Testis (tissue), 3 donors: ENCODE results near the gene MSLN. TPM values are rescaled to one million over a fixed set of nuclear protein-coding genes. Genes with fewer than 3 reads are reported as not detected.
A peak's percentile ranks its signal among the peaks of the same experiment; 100 is the strongest.

ENCODE experiments used
- DNase-seq: peaks from one replicate; pipeline ENCODE4 v3.0.0-alpha.2; 2019
- H3K27ac ChIP-seq, 2 donors: fragments of 200-600 bp; sonication (generic); one replicate each; pipeline ENCODE4 v1.5.1; 2019
- H3K27me3 ChIP-seq: fragments of 200-600 bp; sonication (generic); one replicate; pipeline ENCODE4 v1.5.1; 2019
- H3K36me3 ChIP-seq: fragments of 200-600 bp; sonication (generic); one replicate; pipeline ENCODE4 v1.5.1; 2017; ENCODE audit warnings: low read depth; ENCODE audit errors: missing control alignments
- H3K4me1 ChIP-seq: fragments of 200-600 bp; sonication (generic); one replicate; pipeline ENCODE4 v1.5.1; 2019
- H3K4me3 ChIP-seq, 2 donors: fragments of 200-600 bp; sonication (generic); one replicate each; pipeline ENCODE4 v1.5.1; 2017 to 2019
- H3K9me3 ChIP-seq: fragments of 200-600 bp; sonication (generic); one replicate; pipeline ENCODE4 v1.5.1; 2017
- POLR2A ChIP-seq: fragments of 450-650 bp; IDR thresholded peaks from one replicate; pipeline ENCODE4 v1.6.1; 2017; ENCODE audit warnings: antibody characterized with exemption, mild to moderate bottlenecking, moderate library complexity
- WGBS, 2 donors: methylation state at CpG; one replicate each; pipeline ENCODE4 v1.1.5; 2018; 5-methylcytosine and 5-hydroxymethylcytosine counted together
- intact Hi-C: fragments of 100-400 bp; cut with DNase I; formaldehyde crosslinking; loops from one replicate; pipeline ENCODE4 v1.15.1; 2023; ENCODE audit warnings: low total_unique reads
- polyA plus RNA-seq: library from polyadenylated mRNA; stranded (reverse); fragments of 350-450 nt; fragmentation: Illumina TruSeq; extraction: RNeasy Lipid Tissue Mini Kit (QIAGEN cat#74804); gene quantifications from one replicate; pipeline ENCODE4 v1.2.3, GENCODE V29; 2014; ENCODE audit warnings: low read depth, low replicate concordance; ENCODE audit not compliant: insufficient read depth
- total RNA-seq, 2 donors: library from RNA; depleted of rRNA; stranded (reverse); fragments of >200 nt; gene quantifications; one replicate each; pipeline ENCODE4 v1.2.3, GENCODE V29; 2016
- TF ChIP-seq, protein P1 (sequence below), 3 experiments: fragments of 450-650 bp in 2 of 3; fragments of 200-600 bp in 1 of 3; sonication (generic) in 1 of 3; IDR thresholded peaks; one replicate each; pipeline ENCODE4 v1.5.1; 2016 to 2019; ENCODE audit warnings: antibody characterized with exemption in 3 of 3, mild to moderate bottlenecking in 2 of 3, moderate library complexity in 1 of 3

MSLN gene
- total and polyA plus RNA-seq, 3 donors from 2014 or later, result 1.5 to 18.5 (median 2.8) TPM

DNA sequence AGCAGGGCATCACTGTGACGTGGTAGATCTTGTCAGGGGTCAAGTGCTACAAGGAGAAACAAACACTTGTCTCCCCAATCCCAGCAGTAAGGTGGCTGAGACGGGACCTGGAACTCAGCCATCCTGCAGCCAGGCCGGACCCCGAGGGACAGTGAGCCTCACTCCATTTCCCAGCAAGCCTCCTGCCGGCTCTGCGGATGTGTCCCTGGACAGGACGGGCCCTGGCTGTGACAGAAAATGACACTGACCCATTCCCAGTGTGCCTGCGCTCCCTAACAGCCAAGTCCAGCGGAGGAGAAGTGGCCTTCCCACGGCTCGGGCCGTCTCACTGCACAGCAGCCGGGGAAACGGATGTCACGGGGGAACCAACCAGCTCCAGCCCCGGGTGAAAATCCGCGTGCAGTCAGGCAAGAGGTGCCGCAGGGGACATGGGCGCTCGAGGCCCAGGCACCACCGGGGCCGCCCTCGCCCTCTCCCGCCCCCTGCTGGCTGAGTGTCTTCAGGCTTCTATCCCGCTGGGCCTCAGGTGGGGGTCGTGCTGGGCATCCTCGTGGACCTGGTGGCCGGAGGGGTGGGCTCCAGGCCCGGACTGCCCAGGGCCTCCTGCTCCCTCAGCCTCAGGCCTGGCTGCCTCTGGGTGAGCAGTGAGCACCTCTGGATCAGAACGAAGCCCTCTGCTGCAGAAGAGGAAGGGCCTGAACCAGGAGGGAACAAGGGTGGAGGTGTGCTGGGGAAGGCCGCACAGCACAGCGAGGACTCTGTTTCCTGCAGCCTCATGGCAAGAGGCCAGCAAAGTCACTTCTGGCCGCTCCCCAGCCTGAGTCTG, 26.9 kb upstream of the MSLN start:
- no peak overlapping the region for H3K4me3 ChIP-seq
- DNase-seq, result no peak
- no peaks in the 10 kb centered on the region for H3K4me1 ChIP-seq
- H3K36me3 ChIP-seq, result no peaks in the 10 kb centered on the region
- WGBS, 2 donors, result 88 to 95% methylated on average over 4 to 33 of the region's 34 CpGs
- intact Hi-C loops, result no loop called here
- H3K27me3 ChIP-seq, result no peaks in the 10 kb centered on the region
- TF ChIP-seq POLR2A, result no peak
- TF ChIP-seq, protein P1, sequence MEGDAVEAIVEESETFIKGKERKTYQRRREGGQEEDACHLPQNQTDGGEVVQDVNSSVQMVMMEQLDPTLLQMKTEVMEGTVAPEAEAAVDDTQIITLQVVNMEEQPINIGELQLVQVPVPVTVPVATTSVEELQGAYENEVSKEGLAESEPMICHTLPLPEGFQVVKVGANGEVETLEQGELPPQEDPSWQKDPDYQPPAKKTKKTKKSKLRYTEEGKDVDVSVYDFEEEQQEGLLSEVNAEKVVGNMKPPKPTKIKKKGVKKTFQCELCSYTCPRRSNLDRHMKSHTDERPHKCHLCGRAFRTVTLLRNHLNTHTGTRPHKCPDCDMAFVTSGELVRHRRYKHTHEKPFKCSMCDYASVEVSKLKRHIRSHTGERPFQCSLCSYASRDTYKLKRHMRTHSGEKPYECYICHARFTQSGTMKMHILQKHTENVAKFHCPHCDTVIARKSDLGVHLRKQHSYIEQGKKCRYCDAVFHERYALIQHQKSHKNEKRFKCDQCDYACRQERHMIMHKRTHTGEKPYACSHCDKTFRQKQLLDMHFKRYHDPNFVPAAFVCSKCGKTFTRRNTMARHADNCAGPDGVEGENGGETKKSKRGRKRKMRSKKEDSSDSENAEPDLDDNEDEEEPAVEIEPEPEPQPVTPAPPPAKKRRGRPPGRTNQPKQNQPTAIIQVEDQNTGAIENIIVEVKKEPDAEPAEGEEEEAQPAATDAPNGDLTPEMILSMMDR (IDR thresholded peaks at IDR 0.05), result peak in 1 of 3 experiments; percentile 14
- no peak overlapping the region for H3K27ac ChIP-seq
- no peaks in the 10 kb centered on the region for H3K9me3 ChIP-seq

DNA sequence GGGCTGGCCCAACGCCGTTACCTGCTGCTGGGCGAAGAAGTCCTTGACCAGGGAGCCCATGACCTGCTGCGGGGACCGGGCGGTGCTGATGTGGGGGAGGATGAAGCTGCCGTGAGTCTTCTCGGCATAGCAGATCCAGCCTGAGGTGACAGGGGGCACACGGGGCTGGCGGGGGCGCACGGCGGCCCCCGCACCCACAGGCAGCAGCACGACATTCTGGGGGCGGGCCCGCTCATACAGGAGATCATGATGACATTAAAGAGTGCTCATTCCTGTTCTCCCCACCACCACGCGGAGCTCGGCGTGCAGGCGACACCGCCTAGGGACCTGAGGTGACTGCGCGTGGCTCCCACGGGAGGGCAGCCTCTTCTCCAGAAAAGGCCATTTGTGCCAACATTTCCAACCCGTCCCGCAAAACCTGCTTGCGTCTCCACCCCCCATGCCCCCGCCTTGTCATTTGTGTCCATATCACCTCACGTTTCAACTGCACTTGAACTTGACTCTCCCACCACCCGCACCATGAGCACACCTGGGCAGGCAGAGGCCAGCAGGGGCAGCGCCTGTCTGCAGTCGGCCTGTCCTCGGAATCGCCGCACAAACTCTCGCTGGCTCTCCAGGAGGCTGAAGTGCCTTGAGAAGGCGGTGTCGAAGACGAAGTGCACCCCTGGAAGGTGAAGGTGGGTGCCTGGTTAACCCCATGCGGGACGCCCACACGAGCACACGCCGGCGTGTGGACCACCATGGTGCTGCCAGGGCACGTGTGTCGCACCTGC, 26.1 kb upstream of the MSLN start:
- Histone ChIP-seq H3K4me3 (no peak overlapping the region), H3K9me3 (no peaks in the 10 kb centered on the region), H3K27ac (no peak overlapping the region), H3K36me3 (no peaks in the 10 kb centered on the region), H3K4me1 (no peaks in the 10 kb centered on the region), H3K27me3 (no peaks in the 10 kb centered on the region)
- no peak for DNase-seq
- 90 to 95% methylated on average over 25 to 49 of the region's 49 CpGs for WGBS, 2 donors
- TF ChIP-seq, protein P1 (IDR thresholded peaks at IDR 0.05), result no peak
- no peak for TF ChIP-seq POLR2A
- intact Hi-C loops, result no loop called here

DNA sequence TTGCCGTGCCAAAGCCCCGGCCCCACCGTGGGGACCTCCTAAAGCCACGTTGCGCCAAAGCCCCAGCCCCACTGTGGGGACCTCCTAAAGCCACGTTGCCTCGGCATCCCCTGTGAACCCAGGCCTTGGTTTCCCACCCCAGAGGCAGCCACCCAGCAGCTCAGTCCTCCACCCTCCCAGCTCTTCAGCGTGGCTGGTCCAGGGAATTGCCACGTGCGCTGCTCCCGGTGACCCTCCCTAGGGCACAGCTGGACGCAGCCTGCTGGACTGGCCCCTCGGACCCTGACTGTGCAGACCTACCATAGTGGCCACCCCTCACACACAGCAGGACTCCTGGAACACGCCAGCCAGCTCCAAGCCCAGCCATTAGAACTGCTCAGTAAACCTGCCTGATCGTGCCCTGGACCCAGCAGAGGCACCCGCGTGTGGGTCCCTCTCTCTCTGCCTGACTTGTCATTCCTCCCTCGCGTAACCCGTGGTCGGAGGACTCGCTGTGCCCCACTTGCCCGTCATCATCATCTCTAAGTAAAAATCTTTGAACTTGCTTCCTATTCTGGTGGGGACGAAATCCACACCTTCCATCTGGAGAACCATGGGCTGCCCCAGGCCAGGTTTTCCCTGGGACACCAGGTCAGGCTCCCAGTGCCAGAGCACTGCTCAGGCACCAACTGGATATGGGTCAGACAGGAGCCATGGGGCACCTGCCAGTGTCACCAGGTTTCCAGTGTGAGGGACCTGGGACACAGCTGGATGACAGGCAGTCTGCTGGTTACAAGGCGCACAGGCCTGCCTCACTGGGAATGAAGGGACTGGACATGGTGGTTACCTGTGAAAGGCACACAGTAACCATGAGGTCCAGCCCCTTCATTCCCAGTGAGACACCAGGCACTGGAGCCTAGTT, 25.3 kb upstream of the MSLN start:
- no peak overlapping the region for H3K27ac ChIP-seq
- no peaks in the 10 kb centered on the region for H3K9me3 ChIP-seq
- no peak overlapping the region for H3K4me3 ChIP-seq
- TF ChIP-seq, protein P1 (IDR thresholded peaks at IDR 0.05), result no peak
- no peak for TF ChIP-seq POLR2A
- WGBS, 2 donors, result 96% methylated on average over 16 to 23 of the region's 25 CpGs
- H3K4me1 ChIP-seq, result peaks cover 7% of the 10 kb centered on the region
- no peaks in the 10 kb centered on the region for H3K36me3 ChIP-seq
- no peak for DNase-seq
- no peaks in the 10 kb centered on the region for H3K27me3 ChIP-seq
- intact Hi-C loops, result no loop called here

- Histone ChIP-seq H3K4me1 (peaks cover 9% of the 10 kb centered on the region), H3K9me3 (no peaks in the 10 kb centered on the region), H3K4me3 (no peak overlapping the region), H3K36me3 (no peaks in the 10 kb centered on the region), H3K27me3 (no peaks in the 10 kb centered on the region), H3K27ac (no peak overlapping the region)
- TF ChIP-seq, protein P1 (IDR thresholded peaks at IDR 0.05), result no peak
- no peak for TF ChIP-seq POLR2A
- 86 to 89% methylated on average over 13 of the region's 13 CpGs for WGBS, 2 donors
- DNase-seq, result no peak
- intact Hi-C loops, result no loop called here
Measured at GRCh38 chr16:735982-736453, 24.5 kb upstream of the MSLN start.
